Omental fat pad (tissue), 4 donors: Measurements from ENCODE around the gene ENTHD1. TPM values are rescaled to one million over a fixed set of nuclear protein-coding genes. Genes with fewer than 3 reads are reported as not detected.

Source experiments
- ATAC-seq: fragments of 150-250 bp; one replicate; pipeline ENCODE4 v1.9.1; 2016; ENCODE audit warnings: mild to moderate bottlenecking, moderate library complexity; ENCODE audit not compliant: low FRiP score
- DNase-seq: peaks from one replicate; pipeline ENCODE4 v3.0.0-alpha.2; 2019; ENCODE audit warnings: low spot score
- CTCF ChIP-seq, 3 donors: fragments of 450-650 bp; IDR thresholded peaks; one replicate each; pipeline ENCODE4 v1.5.1; 2016 to 2017; ENCODE audit warnings: antibody characterized with exemption in 3 of 3, mild to moderate bottlenecking in 3 of 3, moderate library complexity in 2 of 3
- total RNA-seq, 4 donors: library from RNA; depleted of rRNA; stranded (reverse); fragments of >200 nt; gene quantifications; one replicate each; pipeline ENCODE4 v1.1.0, GENCODE V29; 2016

Gene ENTHD1
- total RNA-seq, 4 donors from 2014 or later, result not detected

- TF ChIP-seq CTCF (IDR thresholded peaks at IDR 0.05), result no peak
- ATAC-seq (no peak), DNase-seq (no peak)
Observed at GRCh38 chr22:39729141-39729934, 164.2 kb downstream of the ENTHD1 start.

- DNase-seq (no peak), ATAC-seq (no peak)
- no peak for TF ChIP-seq CTCF (IDR thresholded peaks at IDR 0.05)
Observed at GRCh38 chr22:39728236-39728860, 165.2 kb downstream of the ENTHD1 start.

- DNase-seq, result no peak
- no peak for ATAC-seq
- TF ChIP-seq CTCF (IDR thresholded peaks at IDR 0.05), result no peak
Observed at GRCh38 chr22:39727541-39727940, 166.0 kb downstream of the ENTHD1 start.

GRCh38 chr22:39725351-39726035 is 168.1 kb downstream of the ENTHD1 start:
- ATAC-seq, result no peak
- no peak for TF ChIP-seq CTCF (IDR thresholded peaks at IDR 0.05)
- no peak for DNase-seq

GRCh38 chr22:39724857-39725256 is 168.7 kb downstream of the ENTHD1 start:
- no peak for DNase-seq
- no peak for TF ChIP-seq CTCF (IDR thresholded peaks at IDR 0.05)
- no peak for ATAC-seq

GRCh38 chr22:39724390-39724789 is 169.2 kb downstream of the ENTHD1 start:
- DNase-seq, result no peak
- no peak for ATAC-seq
- no peak for TF ChIP-seq CTCF (IDR thresholded peaks at IDR 0.05)
